ENCODE measurements around the gene MAGEF1.

Gene MAGEF1

GRCh38 chr3:184759666-184760200 is 47.9 kb upstream of the MAGEF1 start:
- H3K9me3 ChIP-seq (ENCODE audit: control insufficient read depth, low read length): no peaks in the 10 kb centered on the region
- peak overlapping the region; percentile 5 for H3K9ac ChIP-seq (ENCODE audit: low read length)
- H3K36me3 ChIP-seq (ENCODE audit: control insufficient read depth in 1 of 2, insufficient read depth in 2 of 2, low read depth in 1 of 2, low read length in 2 of 2): no peaks in the 10 kb centered on the region
- no peak overlapping the region for H2BK5ac ChIP-seq (ENCODE audit: low read depth, low read length, poor library complexity, severe bottlenecking)
- no peak overlapping the region for H2AFZ ChIP-seq (ENCODE audit: low read depth, low read length)
- no peaks in the 10 kb centered on the region for H3K79me1 ChIP-seq (replicated peaks; ENCODE audit: low read length, poor library complexity, severe bottlenecking)
- H3K14ac ChIP-seq (ENCODE audit: low read length in 2 of 2): no peak overlapping the region
- DNase-seq: no peak
- no peak overlapping the region for H3K23ac ChIP-seq (ENCODE audit: low read length in 2 of 2)
- 69% methylated on average over 14 of the region's 14 CpGs for WGBS
- H3K27ac ChIP-seq (ENCODE audit: low read length, poor library complexity, severe bottlenecking): no peak overlapping the region
- H2BK120ac ChIP-seq (ENCODE audit: low read depth, low read length): no peak overlapping the region
- no peak overlapping the region for H4K8ac ChIP-seq (ENCODE audit: low read length)
- H2AK5ac ChIP-seq (ENCODE audit: low read length, severe bottlenecking): no peak overlapping the region
- H4K91ac ChIP-seq (ENCODE audit: low read length): no peak overlapping the region
- H3K4me2 ChIP-seq (ENCODE audit: low read length, poor library complexity, severe bottlenecking): no peak overlapping the region
- peaks cover 0 to 28% of the 10 kb centered on the region in 2 experiments for H3K27me3 ChIP-seq (ENCODE audit: control insufficient read depth in 1 of 2, insufficient read depth in 1 of 2, low read length in 2 of 2)
- H2BK12ac ChIP-seq (ENCODE audit: low read length in 2 of 2): peak overlapping the region in 1 of 2 experiments; percentile 20
- H2BK15ac ChIP-seq (ENCODE audit: low read depth, poor library complexity, severe bottlenecking): no peak overlapping the region
- H3K18ac ChIP-seq (ENCODE audit: low read depth in 1 of 2, low read length in 2 of 2): no peak overlapping the region
- H3K4me3 ChIP-seq (ENCODE audit: insufficient read depth in 1 of 2, low read depth in 1 of 2, low read length in 2 of 2): no peak overlapping the region
- peaks cover 1% of the 10 kb centered on the region for H3K4me1 ChIP-seq (ENCODE audit: control insufficient read depth, insufficient read depth, low read depth, low read length)
- peak overlapping the region in 1 of 2 experiments; percentile 42 for H3K4ac ChIP-seq (ENCODE audit: low read depth in 1 of 2, low read length in 2 of 2)

- no peak overlapping the region for H3K18ac ChIP-seq (ENCODE audit: low read depth in 1 of 2, low read length in 2 of 2)
- H3K27me3 ChIP-seq (ENCODE audit: control insufficient read depth in 1 of 2, insufficient read depth in 1 of 2, low read length in 2 of 2): peaks cover 0 to 24% of the 10 kb centered on the region in 2 experiments
- H4K8ac ChIP-seq (ENCODE audit: low read length): no peak overlapping the region
- H3K4me3 ChIP-seq (ENCODE audit: insufficient read depth in 1 of 2, low read depth in 1 of 2, low read length in 2 of 2): no peak overlapping the region
- H2AFZ ChIP-seq (ENCODE audit: low read depth, low read length): no peak overlapping the region
- DNase-seq: no peak
- H3K27ac ChIP-seq (ENCODE audit: low read length, poor library complexity, severe bottlenecking): no peak overlapping the region
- H2BK120ac ChIP-seq (ENCODE audit: low read depth, low read length): no peak overlapping the region
- no peaks in the 10 kb centered on the region for H3K79me1 ChIP-seq (replicated peaks; ENCODE audit: low read length, poor library complexity, severe bottlenecking)
- peaks cover 1% of the 10 kb centered on the region for H3K4me1 ChIP-seq (ENCODE audit: control insufficient read depth, insufficient read depth, low read depth, low read length)
- whole genome bisulfite sequencing: 97% methylated on average over 11 of the region's 11 CpGs
- H2BK12ac ChIP-seq (ENCODE audit: low read length in 2 of 2): peak overlapping the region in 1 of 2 experiments; percentile 45
- H2BK15ac ChIP-seq (ENCODE audit: low read depth, poor library complexity, severe bottlenecking): no peak overlapping the region
- H3K9me3 ChIP-seq (ENCODE audit: control insufficient read depth, low read length): no peaks in the 10 kb centered on the region
- H3K36me3 ChIP-seq (ENCODE audit: control insufficient read depth in 1 of 2, insufficient read depth in 2 of 2, low read depth in 1 of 2, low read length in 2 of 2): no peaks in the 10 kb centered on the region
- no peak overlapping the region for H3K14ac ChIP-seq (ENCODE audit: low read length in 2 of 2)
- no peak overlapping the region for H3K9ac ChIP-seq (ENCODE audit: low read length)
- peak overlapping the region; percentile 66 for H4K91ac ChIP-seq (ENCODE audit: low read length)
- no peak overlapping the region for H3K23ac ChIP-seq (ENCODE audit: low read length in 2 of 2)
- H3K4me2 ChIP-seq (ENCODE audit: low read length, poor library complexity, severe bottlenecking): no peak overlapping the region
- H2BK5ac ChIP-seq (ENCODE audit: low read depth, low read length, poor library complexity, severe bottlenecking): no peak overlapping the region
- no peak overlapping the region for H3K4ac ChIP-seq (ENCODE audit: low read depth in 1 of 2, low read length in 2 of 2)
- H2AK5ac ChIP-seq (ENCODE audit: low read length, severe bottlenecking): no peak overlapping the region
Measured at GRCh38 chr3:184758056-184758455, 46.2 kb upstream of the MAGEF1 start.

GRCh38 chr3:184757022-184757651 is 45.3 kb upstream of the MAGEF1 start:
- H3K4me2 ChIP-seq (ENCODE audit: low read length, poor library complexity, severe bottlenecking): no peak overlapping the region
- H4K8ac ChIP-seq (ENCODE audit: low read length): peak overlapping the region; percentile 70
- 39% methylated on average over 17 of the region's 17 CpGs for WGBS
- H3K27me3 ChIP-seq (ENCODE audit: control insufficient read depth in 1 of 2, insufficient read depth in 1 of 2, low read length in 2 of 2): peaks cover 7 to 24% of the 10 kb centered on the region in 2 experiments
- peak overlapping the region in 1 of 2 experiments; percentile 87 for H2BK12ac ChIP-seq (ENCODE audit: low read length in 2 of 2)
- peak; percentile 94 for DNase-seq
- H3K36me3 ChIP-seq (ENCODE audit: control insufficient read depth in 1 of 2, insufficient read depth in 2 of 2, low read depth in 1 of 2, low read length in 2 of 2): no peaks in the 10 kb centered on the region
- peak overlapping the region in 1 of 2 experiments; percentile 44 for H3K14ac ChIP-seq (ENCODE audit: low read length in 2 of 2)
- H3K9ac ChIP-seq (ENCODE audit: low read length): peak overlapping the region; percentile 62
- no peak overlapping the region for H2AK5ac ChIP-seq (ENCODE audit: low read length, severe bottlenecking)
- peak overlapping the region; percentile 4 for H4K91ac ChIP-seq (ENCODE audit: low read length)
- H3K4me3 ChIP-seq (ENCODE audit: insufficient read depth in 1 of 2, low read depth in 1 of 2, low read length in 2 of 2): peak overlapping the region in 1 of 2 experiments; percentile 34
- no peak overlapping the region for H3K23ac ChIP-seq (ENCODE audit: low read length in 2 of 2)
- H3K9me3 ChIP-seq (ENCODE audit: control insufficient read depth, low read length): no peaks in the 10 kb centered on the region
- H3K18ac ChIP-seq (ENCODE audit: low read depth in 1 of 2, low read length in 2 of 2): peak overlapping the region; percentile 5 to 70
- H2BK5ac ChIP-seq (ENCODE audit: low read depth, low read length, poor library complexity, severe bottlenecking): no peak overlapping the region
- H3K4me1 ChIP-seq (ENCODE audit: control insufficient read depth, insufficient read depth, low read depth, low read length): peaks cover 1% of the 10 kb centered on the region
- peak overlapping the region; percentile 87 for H2BK15ac ChIP-seq (ENCODE audit: low read depth, poor library complexity, severe bottlenecking)
- peak overlapping the region; percentile 36 for H2AFZ ChIP-seq (ENCODE audit: low read depth, low read length)
- no peak overlapping the region for H3K27ac ChIP-seq (ENCODE audit: low read length, poor library complexity, severe bottlenecking)
- H2BK120ac ChIP-seq (ENCODE audit: low read depth, low read length): no peak overlapping the region
- peak overlapping the region in 1 of 2 experiments; percentile 22 for H3K4ac ChIP-seq (ENCODE audit: low read depth in 1 of 2, low read length in 2 of 2)
- H3K79me1 ChIP-seq (replicated peaks; ENCODE audit: low read length, poor library complexity, severe bottlenecking): no peaks in the 10 kb centered on the region

- H2AFZ ChIP-seq (ENCODE audit: low read depth, low read length): peak overlapping the region; percentile 36
- H2BK15ac ChIP-seq (ENCODE audit: low read depth, poor library complexity, severe bottlenecking): no peak overlapping the region
- H3K23ac ChIP-seq (ENCODE audit: low read length in 2 of 2): no peak overlapping the region
- peak overlapping the region in 1 of 2 experiments; percentile 59 for H2BK12ac ChIP-seq (ENCODE audit: low read length in 2 of 2)
- no peak overlapping the region for H2BK120ac ChIP-seq (ENCODE audit: low read depth, low read length)
- WGBS: 46% methylated on average over 13 of the region's 13 CpGs
- H3K14ac ChIP-seq (ENCODE audit: low read length in 2 of 2): no peak overlapping the region
- H4K91ac ChIP-seq (ENCODE audit: low read length): no peak overlapping the region
- no peak overlapping the region for H3K4me2 ChIP-seq (ENCODE audit: low read length, poor library complexity, severe bottlenecking)
- no peak overlapping the region for H4K8ac ChIP-seq (ENCODE audit: low read length)
- H3K4me3 ChIP-seq (ENCODE audit: insufficient read depth in 1 of 2, low read depth in 1 of 2, low read length in 2 of 2): peak overlapping the region in 1 of 2 experiments; percentile 34
- no peak overlapping the region for H2AK5ac ChIP-seq (ENCODE audit: low read length, severe bottlenecking)
- no peaks in the 10 kb centered on the region for H3K9me3 ChIP-seq (ENCODE audit: control insufficient read depth, low read length)
- no peaks in the 10 kb centered on the region for H3K36me3 ChIP-seq (ENCODE audit: control insufficient read depth in 1 of 2, insufficient read depth in 2 of 2, low read depth in 1 of 2, low read length in 2 of 2)
- no peak overlapping the region for H2BK5ac ChIP-seq (ENCODE audit: low read depth, low read length, poor library complexity, severe bottlenecking)
- H3K4ac ChIP-seq (ENCODE audit: low read depth in 1 of 2, low read length in 2 of 2): peak overlapping the region in 1 of 2 experiments; percentile 22
- peak overlapping the region; percentile 1 to 67 for H3K18ac ChIP-seq (ENCODE audit: low read depth in 1 of 2, low read length in 2 of 2)
- DNase-seq: no peak
- peaks cover 7 to 19% of the 10 kb centered on the region in 2 experiments for H3K27me3 ChIP-seq (ENCODE audit: control insufficient read depth in 1 of 2, insufficient read depth in 1 of 2, low read length in 2 of 2)
- peak overlapping the region; percentile 62 for H3K9ac ChIP-seq (ENCODE audit: low read length)
- H3K4me1 ChIP-seq (ENCODE audit: control insufficient read depth, insufficient read depth, low read depth, low read length): peaks cover 1% of the 10 kb centered on the region
- H3K27ac ChIP-seq (ENCODE audit: low read length, poor library complexity, severe bottlenecking): no peak overlapping the region
- no peaks in the 10 kb centered on the region for H3K79me1 ChIP-seq (replicated peaks; ENCODE audit: low read length, poor library complexity, severe bottlenecking)
Measured at GRCh38 chr3:184756151-184757021, 44.5 kb upstream of the MAGEF1 start.

Data from mesenchymal stem cell (in vitro differentiated cells and primary cell).